ENCODE data around the gene STXBP4. TPM values are rescaled to one million over a fixed set of nuclear protein-coding genes. Genes with fewer than 3 reads are reported as not detected.

STXBP4 gene
- total RNA-seq, 6 experiments from 2014 or later: 9.4 to 12.9 (median 11.4) TPM

- H3K9me3 Mint-ChIP-seq: no peaks in the 10 kb centered on the region
- DNase-seq: no peak
- no peak overlapping the region for H3K27ac Mint-ChIP-seq
- peaks cover 29% of the 10 kb centered on the region for H3K36me3 Mint-ChIP-seq (ENCODE audit: low read depth)
- no peaks in the 10 kb centered on the region for H3K4me1 Mint-ChIP-seq (ENCODE audit: low read depth)
- no peak for TF ChIP-seq CTCF (IDR thresholded peaks at IDR 0.05)
- no peaks in the 10 kb centered on the region for H3K27me3 Mint-ChIP-seq (ENCODE audit: insufficient read depth)
- H3K4me3 Mint-ChIP-seq: no peak overlapping the region
Observed at GRCh38 chr17:54932711-54933110, 35.9 kb upstream of the STXBP4 start.

GRCh38 chr17:54933921-54934320, 34.6 kb upstream of the STXBP4 start:
- Mint-ChIP-seq H3K36me3 (ENCODE audit: low read depth) (peaks cover 27% of the 10 kb centered on the region), H3K27ac (no peak overlapping the region)

GRCh38 chr17:54935471-54935870, 33.1 kb upstream of the STXBP4 start:
- no peak overlapping the region for H3K4me3 Mint-ChIP-seq
- no peaks in the 10 kb centered on the region for H3K4me1 Mint-ChIP-seq (ENCODE audit: low read depth)
- no peaks in the 10 kb centered on the region; the same call in 1 of the 2 replicates for H3K27me3 Mint-ChIP-seq (ENCODE audit: insufficient read depth)
- no peak for TF ChIP-seq CTCF (IDR thresholded peaks at IDR 0.05)
- peaks cover 25% of the 10 kb centered on the region for H3K36me3 Mint-ChIP-seq (ENCODE audit: low read depth)
- no peak overlapping the region for H3K27ac Mint-ChIP-seq
- no peaks in the 10 kb centered on the region for H3K9me3 Mint-ChIP-seq
- DNase-seq: no peak

More at GRCh38 chr17:54933921-54934320, 34.6 kb upstream of the STXBP4 start:
- Mint-ChIP-seq H3K4me1 (ENCODE audit: low read depth) (no peaks in the 10 kb centered on the region), H3K4me3 (no peak overlapping the region), H3K27me3 (ENCODE audit: insufficient read depth) (no peaks in the 10 kb centered on the region; the same call in 1 of the 2 replicates), H3K9me3 (no peaks in the 10 kb centered on the region)
- DNase-seq: no peak
- TF ChIP-seq CTCF (IDR thresholded peaks at IDR 0.05): no peak

GRCh38 chr17:54937018-54937417, 31.5 kb upstream of the STXBP4 start:
- DNase-seq: no peak
- no peaks in the 10 kb centered on the region for H3K4me1 Mint-ChIP-seq (ENCODE audit: low read depth)

GRCh38 chr17:54937426-54937825, 31.1 kb upstream of the STXBP4 start:
- Mint-ChIP-seq H3K4me1 (ENCODE audit: low read depth) (no peaks in the 10 kb centered on the region), H3K4me3 (no peak overlapping the region), H3K36me3 (ENCODE audit: low read depth) (peaks cover 28% of the 10 kb centered on the region), H3K9me3 (no peaks in the 10 kb centered on the region), H3K27ac (no peak overlapping the region), H3K27me3 (ENCODE audit: insufficient read depth) (no peaks in the 10 kb centered on the region; the same call in 1 of the 2 replicates)
- no peak for TF ChIP-seq CTCF (IDR thresholded peaks at IDR 0.05)
- no peak for DNase-seq

More at GRCh38 chr17:54937018-54937417, 31.5 kb upstream of the STXBP4 start:
- Mint-ChIP-seq H3K9me3 (no peaks in the 10 kb centered on the region), H3K4me3 (no peak overlapping the region), H3K27me3 (ENCODE audit: insufficient read depth) (no peaks in the 10 kb centered on the region; the same call in 1 of the 2 replicates), H3K36me3 (ENCODE audit: low read depth) (peaks cover 29% of the 10 kb centered on the region), H3K27ac (no peak overlapping the region)
- TF ChIP-seq CTCF (IDR thresholded peaks at IDR 0.05): no peak

- Mint-ChIP-seq H3K27me3 (ENCODE audit: insufficient read depth) (no peaks in the 10 kb centered on the region; the same call in 1 of the 2 replicates), H3K4me3 (no peak overlapping the region), H3K9me3 (no peaks in the 10 kb centered on the region), H3K4me1 (ENCODE audit: low read depth) (peaks cover 14% of the 10 kb centered on the region), H3K36me3 (ENCODE audit: low read depth) (peaks cover 20% of the 10 kb centered on the region), H3K27ac (no peak overlapping the region)
- no peak for DNase-seq
- no peak for TF ChIP-seq CTCF (IDR thresholded peaks at IDR 0.05)
Observed at GRCh38 chr17:54941285-54941684, 27.3 kb upstream of the STXBP4 start.

All from HFFc6 (cell line).